ENCODE measurements around the gene CYB5D1. TPM values are rescaled to one million over a fixed set of nuclear protein-coding genes. Genes with fewer than 3 reads are reported as not detected.
A peak's percentile ranks its signal among the peaks of the same experiment; 100 is the strongest.
"Not testable (repeated sequence)": the region's sequence is repeated elsewhere in the genome, so short reads cannot be mapped to it uniquely, and the experiment has no call there.

Gene CYB5D1, protein sequence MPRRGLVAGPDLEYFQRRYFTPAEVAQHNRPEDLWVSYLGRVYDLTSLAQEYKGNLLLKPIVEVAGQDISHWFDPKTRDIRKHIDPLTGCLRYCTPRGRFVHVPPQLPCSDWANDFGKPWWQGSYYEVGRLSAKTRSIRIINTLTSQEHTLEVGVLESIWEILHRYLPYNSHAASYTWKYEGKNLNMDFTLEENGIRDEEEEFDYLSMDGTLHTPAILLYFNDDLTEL
- total RNA-seq (10 to 100 TPM in 6 of 7 donors, 1 to 10 TPM in 1; 7.0 to 18.8 (median 16.1) TPM), polyA plus RNA-seq (10 to 100 TPM; 10.8 to 22.2 TPM)
- long read RNA-seq, donor 1, transcript CYB5D1-201 (4 exons, 3,509 nt), result major isoform, 8 of 12 reads
- long read RNA-seq, donor 1, partial matches to known transcripts, result 0 of 12 reads
- long read RNA-seq, donor 1, other reads (novel, unspliced or antisense), result 0 of 12 reads
- long read RNA-seq, donor 2, partial matches to known transcripts, result 0 of 2 reads
- long read RNA-seq, donor 2, other reads (novel, unspliced or antisense), result 0 of 2 reads
- long read RNA-seq, donor 3, transcript CYB5D1-201 (4 exons, 3,509 nt), result major isoform, 5 of 11 reads
- long read RNA-seq, donor 3, partial matches to known transcripts, result 1 of 11 reads
- long read RNA-seq, donor 3, other reads (novel, unspliced or antisense), result 0 of 11 reads

DNA sequence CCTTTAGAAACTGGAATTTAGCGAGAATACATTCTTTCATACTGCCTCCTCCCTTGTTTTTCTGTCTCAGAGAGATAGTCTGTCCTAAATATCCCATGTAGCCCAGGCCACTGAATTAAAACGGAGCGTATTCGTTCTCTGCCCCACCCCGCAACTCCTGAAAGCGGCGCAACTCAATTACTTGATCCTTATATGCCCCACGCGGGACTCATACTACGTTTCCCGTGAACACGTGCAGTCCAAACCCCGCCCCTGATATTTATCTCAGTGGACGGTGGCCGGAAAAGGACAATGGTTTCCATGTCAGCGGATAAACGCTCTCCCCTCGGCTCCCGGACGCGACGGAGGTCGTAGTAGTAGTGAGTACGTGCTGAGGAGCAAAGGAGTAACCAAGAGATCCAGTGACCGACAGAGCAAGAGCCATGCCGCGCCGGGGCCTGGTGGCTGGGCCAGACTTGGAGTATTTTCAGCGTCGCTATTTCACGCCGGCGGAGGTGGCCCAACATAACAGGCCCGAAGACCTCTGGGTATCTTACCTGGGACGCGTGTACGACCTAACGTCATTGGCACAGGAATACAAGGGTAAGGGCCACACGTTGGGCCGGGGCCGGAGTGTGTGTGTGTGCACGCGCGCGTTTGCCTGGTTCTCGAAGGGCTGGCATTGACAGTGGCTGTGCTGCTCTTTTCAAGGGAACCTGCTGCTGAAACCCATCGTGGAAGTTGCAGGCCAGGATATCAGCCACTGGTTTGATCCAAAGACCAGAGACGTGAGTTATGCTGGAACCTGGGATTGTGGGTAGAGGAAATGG lies at the start of gene CYB5D1:
CYB5D1 (plus strand) TSS at position 291 of the 809 bp plus-strand sequence; CDS start at position 423, 132 bp downstream.
- Histone ChIP-seq H3K4me3 (peak within 1 kb of the TSS; percentile 71), H3K9me3 (no peaks in the 10 kb centered on the region), H3K27me3 (no peaks in the 10 kb centered on the region), H3K36me3 (no peaks in the 10 kb centered on the region), H3K27ac (peak within 1 kb of the TSS; percentile 84 to 85), H3K4me1 (ENCODE audit: insufficient read depth) (peaks cover 6% of the 10 kb centered on the region)
- TF ChIP-seq EP300 (IDR thresholded peaks at IDR 0.05) (peak; percentile 48), POLR2A (IDR thresholded peaks at IDR 0.05) (peak; percentile 63)
- TF ChIP-seq, protein P1, sequence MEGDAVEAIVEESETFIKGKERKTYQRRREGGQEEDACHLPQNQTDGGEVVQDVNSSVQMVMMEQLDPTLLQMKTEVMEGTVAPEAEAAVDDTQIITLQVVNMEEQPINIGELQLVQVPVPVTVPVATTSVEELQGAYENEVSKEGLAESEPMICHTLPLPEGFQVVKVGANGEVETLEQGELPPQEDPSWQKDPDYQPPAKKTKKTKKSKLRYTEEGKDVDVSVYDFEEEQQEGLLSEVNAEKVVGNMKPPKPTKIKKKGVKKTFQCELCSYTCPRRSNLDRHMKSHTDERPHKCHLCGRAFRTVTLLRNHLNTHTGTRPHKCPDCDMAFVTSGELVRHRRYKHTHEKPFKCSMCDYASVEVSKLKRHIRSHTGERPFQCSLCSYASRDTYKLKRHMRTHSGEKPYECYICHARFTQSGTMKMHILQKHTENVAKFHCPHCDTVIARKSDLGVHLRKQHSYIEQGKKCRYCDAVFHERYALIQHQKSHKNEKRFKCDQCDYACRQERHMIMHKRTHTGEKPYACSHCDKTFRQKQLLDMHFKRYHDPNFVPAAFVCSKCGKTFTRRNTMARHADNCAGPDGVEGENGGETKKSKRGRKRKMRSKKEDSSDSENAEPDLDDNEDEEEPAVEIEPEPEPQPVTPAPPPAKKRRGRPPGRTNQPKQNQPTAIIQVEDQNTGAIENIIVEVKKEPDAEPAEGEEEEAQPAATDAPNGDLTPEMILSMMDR (IDR thresholded peaks at IDR 0.05), result no peak
- DNase-seq, result peak; percentile 87 to 93 (median 90)
- intact Hi-C loops (cut with DNase I), result loop anchor here (5.0 to 10.0 kb wide), 2 partner anchors 36 to 113 kb away; no protein-coding TSS in a partner anchor
- WGBS, 3 donors, result 0 to 1% (median 1%) methylated on average over 48 of the region's 48 CpGs

DNA sequence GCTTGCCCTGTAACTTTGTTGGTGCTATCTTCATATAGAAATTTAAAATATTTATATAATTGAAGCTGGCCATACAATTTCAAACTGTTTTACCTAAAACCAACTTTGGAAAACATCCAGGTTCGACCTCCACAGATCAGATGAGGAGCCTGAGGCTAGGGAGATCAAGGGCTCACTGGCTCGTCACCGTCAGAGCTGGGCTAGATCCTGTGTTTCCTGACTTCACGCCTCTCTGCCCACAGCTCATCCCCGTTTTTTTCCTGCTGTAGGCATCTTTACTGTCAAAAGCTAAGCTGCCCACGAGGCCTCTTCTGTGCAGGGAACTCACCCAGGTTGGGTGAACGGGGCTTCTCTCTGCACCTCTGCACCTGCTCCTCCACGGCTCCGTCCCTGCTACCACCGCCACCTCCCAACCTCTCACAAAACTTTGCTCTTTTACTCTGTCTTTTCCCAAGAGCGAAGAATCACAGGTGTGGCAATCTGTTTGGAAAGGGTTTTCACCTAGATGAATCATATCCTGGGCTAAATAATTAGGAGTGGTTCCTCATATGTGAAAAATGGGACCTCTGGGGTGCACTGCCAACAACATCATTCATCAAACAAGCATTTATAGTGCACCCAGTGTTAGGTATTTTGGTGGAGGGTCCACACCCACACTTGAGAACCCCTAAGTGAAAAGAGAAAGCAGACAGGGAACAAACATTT lies 48.6 kb upstream of the CYB5D1 start:
- intact Hi-C loops (cut with DNase I), result loop anchor here in 1 of 4 donors (10.0 kb wide), 1 partner anchor 176 kb away; no protein-coding TSS in a partner anchor
- WGBS, 3 donors, result 83 to 84% (median 84%) methylated on average over 11 of the region's 11 CpGs
- no peak overlapping the region for H3K4me3 ChIP-seq

DNA sequence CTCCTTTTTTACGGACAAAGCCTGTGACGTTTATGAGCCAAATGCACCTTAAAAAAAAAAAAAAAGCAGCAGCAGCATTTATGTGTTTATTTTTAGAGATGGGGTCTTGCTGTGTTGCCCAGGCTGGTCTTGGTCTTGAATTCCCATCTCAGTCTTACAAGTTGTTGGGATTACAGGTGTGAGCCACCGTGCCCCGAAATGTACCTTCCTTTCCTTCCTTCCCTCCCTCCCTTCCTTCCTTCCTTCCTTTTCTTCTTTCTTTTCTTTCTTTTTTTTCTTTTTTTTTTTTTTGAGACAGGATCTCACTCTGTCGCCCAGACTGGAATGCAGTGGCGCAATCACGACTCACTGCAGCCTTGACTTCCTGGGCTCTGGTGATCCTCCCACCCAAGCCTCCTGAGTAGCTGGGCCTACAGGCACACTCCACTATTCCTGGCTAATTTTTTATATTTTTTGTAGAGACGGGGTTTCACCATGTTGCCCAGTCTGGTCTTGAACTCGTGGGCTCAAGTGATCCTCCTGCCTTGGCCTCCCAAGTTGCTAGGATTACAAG lies 47.9 kb upstream of the CYB5D1 start:
- H3K4me1 ChIP-seq (ENCODE audit: insufficient read depth); DNase-seq; H3K36me3 ChIP-seq; H3K4me3 ChIP-seq; H3K27ac ChIP-seq; H3K9me3 ChIP-seq; H3K27me3 ChIP-seq: not testable (repeated sequence)
- intact Hi-C loops (cut with DNase I), result loop anchor here in 1 of 4 donors (10.0 kb wide), 1 partner anchor 175 kb away; no protein-coding TSS in a partner anchor
- 76 to 77% (median 77%) methylated on average over 9 of the region's 9 CpGs for whole genome bisulfite sequencing, 3 donors

More for the DNA sequence above, 48.6 kb upstream of the CYB5D1 start:
- no peak overlapping the region for H3K27ac ChIP-seq
- H3K27me3 ChIP-seq, result no peaks in the 10 kb centered on the region
- H3K4me1 ChIP-seq (ENCODE audit: insufficient read depth), result no peaks in the 10 kb centered on the region
- no peaks in the 10 kb centered on the region for H3K9me3 ChIP-seq
- no peaks in the 10 kb centered on the region for H3K36me3 ChIP-seq
- TF ChIP-seq POLR2A (IDR thresholded peaks at IDR 0.05), result no peak
- TF ChIP-seq, protein P1 (IDR thresholded peaks at IDR 0.05), result no peak
- TF ChIP-seq EP300 (IDR thresholded peaks at IDR 0.05), result no peak
- no peak for DNase-seq

DNA sequence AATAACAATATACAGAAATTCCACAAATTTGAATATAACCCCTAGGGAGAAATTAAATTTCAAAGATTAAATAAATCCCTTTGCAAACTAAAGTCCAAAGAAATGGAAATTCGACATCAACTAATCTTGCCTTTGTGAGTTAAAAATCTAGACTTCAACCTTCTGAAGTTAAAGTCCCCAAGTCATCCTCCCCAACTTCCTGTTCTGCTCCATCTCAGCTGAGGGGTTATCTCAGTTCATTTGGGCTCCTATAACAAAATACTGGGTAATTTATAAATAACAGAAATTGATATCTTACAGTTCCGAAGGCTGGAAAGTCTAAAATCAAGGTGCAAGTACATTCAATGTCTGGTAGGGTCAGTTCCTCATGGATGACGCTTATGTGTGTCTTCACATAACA lies 46.6 kb upstream of the CYB5D1 start:
- no peak overlapping the region for H3K27ac ChIP-seq
- H3K4me1 ChIP-seq (ENCODE audit: insufficient read depth), result no peaks in the 10 kb centered on the region
- H3K9me3 ChIP-seq, result no peaks in the 10 kb centered on the region
- TF ChIP-seq EP300 (IDR thresholded peaks at IDR 0.05) (no peak), POLR2A (IDR thresholded peaks at IDR 0.05) (no peak)
- TF ChIP-seq, protein P1 (IDR thresholded peaks at IDR 0.05), result no peak
- DNase-seq, result no peak
- intact Hi-C loops (cut with DNase I), result no loop called here
- no peaks in the 10 kb centered on the region for H3K27me3 ChIP-seq
- no peaks in the 10 kb centered on the region for H3K36me3 ChIP-seq
- no peak overlapping the region for H3K4me3 ChIP-seq
- 90 to 93% (median 90%) methylated on average over 3 of the region's 3 CpGs for WGBS, 3 donors

Data from ovary (tissue), 10 donors.